GM19452 (cell line): ENCODE results near the gene CDH4.

Source experiments
- ATAC-seq: cut with Tn5 transposase; IDR thresholded peaks from one replicate; pipeline ENCODE4 v1.9.1; 2021; ENCODE audit not compliant: unreplicated experiment

Gene CDH4

GRCh38 chr20:61324906-61325305, 72.8 kb downstream of the CDH4 start:
- no peak for ATAC-seq

GRCh38 chr20:61325718-61326117, 73.7 kb downstream of the CDH4 start:
- ATAC-seq, result no peak

GRCh38 chr20:61328911-61329558, 77.0 kb downstream of the CDH4 start:
- no peak for ATAC-seq

GRCh38 chr20:61330441-61330840, 78.4 kb downstream of the CDH4 start:
- ATAC-seq, result no peak

- ATAC-seq, result no peak
These were observed 79.5 kb downstream of the CDH4 start for GRCh38 chr20:61331543-61331942.

- no peak for ATAC-seq
These were observed 80.2 kb downstream of the CDH4 start for GRCh38 chr20:61332016-61332975.

- ATAC-seq, result no peak
These were observed 81.5 kb downstream of the CDH4 start for GRCh38 chr20:61333484-61334108.

- no peak for ATAC-seq
These were observed 88.1 kb downstream of the CDH4 start for GRCh38 chr20:61340157-61340556.

GRCh38 chr20:61341605-61342004, 89.5 kb downstream of the CDH4 start:
- ATAC-seq, result no peak

- no peak for ATAC-seq
These were observed 91.9 kb downstream of the CDH4 start for GRCh38 chr20:61343934-61344333.

- no peak for ATAC-seq
These were observed 93.6 kb downstream of the CDH4 start for GRCh38 chr20:61345656-61346055.

GRCh38 chr20:61346996-61347395, 94.9 kb downstream of the CDH4 start:
- no peak for ATAC-seq

- ATAC-seq, result no peak
These were observed 95.4 kb downstream of the CDH4 start for GRCh38 chr20:61347443-61347842.

GRCh38 chr20:61349447-61350165, 97.5 kb downstream of the CDH4 start:
- ATAC-seq, result no peak

GRCh38 chr20:61350500-61351250, 98.6 kb downstream of the CDH4 start:
- ATAC-seq, result no peak

- no peak for ATAC-seq
These were observed 100.5 kb downstream of the CDH4 start for GRCh38 chr20:61352346-61353260.

GRCh38 chr20:61353261-61354000, 101.4 kb downstream of the CDH4 start:
- ATAC-seq, result no peak

- no peak for ATAC-seq
These were observed 101.9 kb downstream of the CDH4 start for GRCh38 chr20:61354001-61354390.

- no peak for ATAC-seq
These were observed 102.4 kb downstream of the CDH4 start for GRCh38 chr20:61354501-61354900.
